Neural cell (in vitro differentiated cells): ENCODE measurements around the gene TXNL4A. TPM values are rescaled to one million over a fixed set of nuclear protein-coding genes. Genes with fewer than 3 reads are reported as not detected.

Experiments
- H2AFZ ChIP-seq: fragments of 200-600, 300-800 bp; sonication (generic), shearing (Covaris generic); 2 replicates; pipeline ENCODE4 v1.6.0; 2014; ENCODE audit warnings: low read depth, mild to moderate bottlenecking, antibody characterized with exemption, low read length, moderate library complexity
- H3F3A ChIP-seq: fragments of 200-600 bp; shearing (Covaris generic); 2 replicates; pipeline ENCODE4 v1.6.1; 2016; ENCODE audit warnings: mild to moderate bottlenecking, moderate library complexity, mixed read lengths, antibody characterized with exemption, low read length; ENCODE audit not compliant: insufficient read depth, poor library complexity, severe bottlenecking
- H3K27ac ChIP-seq: fragments of 200-600, 300-800 bp; sonication (generic), shearing (Covaris generic); 2 replicates; pipeline ENCODE4 v1.5.1; 2014; ENCODE audit warnings: mild to moderate bottlenecking, low read length, moderate library complexity
- H3K27me3 ChIP-seq: fragments of 300-800, 200-600 bp; sonication (generic), shearing (Covaris generic); 2 replicates; pipeline ENCODE4 v1.6.0; 2014; ENCODE audit warnings: mild to moderate bottlenecking, low read depth, low read length, moderate library complexity; ENCODE audit not compliant: insufficient read depth
- H3K36me3 ChIP-seq: fragments of 300-800, 200-600 bp; sonication (generic), shearing (Covaris generic); 2 replicates; pipeline ENCODE4 v1.5.1; 2014; ENCODE audit warnings: mild to moderate bottlenecking, antibody characterized with exemption, low read length, moderate library complexity; ENCODE audit not compliant: insufficient read depth
- H3K4me2 ChIP-seq: fragments of 300-800, 200-600 bp; sonication (generic), shearing (Covaris generic); 2 replicates; pipeline ENCODE4 v1.6.0; 2014; ENCODE audit warnings: mild to moderate bottlenecking, low read length
- H3K4me3 ChIP-seq: fragments of 300-800, 200-600 bp; sonication (generic), shearing (Covaris generic); 2 replicates; pipeline ENCODE4 v1.5.1; 2014; ENCODE audit warnings: mild to moderate bottlenecking, low read length, moderate library complexity
- H3K79me2 ChIP-seq: fragments of 200-600 bp; shearing (Covaris generic); replicated peaks from 2 replicates; pipeline ENCODE4 v1.6.0; 2014; ENCODE audit warnings: mild to moderate bottlenecking, low read length, moderate library complexity; ENCODE audit not compliant: insufficient read depth
- H3K9ac ChIP-seq: fragments of 300-800, 200-600 bp; sonication (generic), shearing (Covaris generic); 2 replicates; pipeline ENCODE4 v1.6.1; 2016; ENCODE audit warnings: mild to moderate bottlenecking, low read length, mixed read lengths
- H3K9me2 ChIP-seq: fragments of 200-600 bp; shearing (Covaris generic); 2 replicates; pipeline ENCODE4 v1.6.1; 2016; ENCODE audit warnings: mild to moderate bottlenecking, low read length, mixed read lengths; ENCODE audit not compliant: insufficient read depth
- H3K9me3 ChIP-seq: fragments of 200-600, 300-800 bp; sonication (generic), shearing (Covaris generic); 2 replicates; pipeline ENCODE4 v1.6.1; 2016; ENCODE audit warnings: mild to moderate bottlenecking, mixed run types, low read length, moderate library complexity, mixed read lengths
- H4K20me1 ChIP-seq: fragments of 200-600 bp; shearing (Covaris generic); 2 replicates; pipeline ENCODE4 v1.6.1; 2016; ENCODE audit warnings: mild to moderate bottlenecking, mixed run types; ENCODE audit not compliant: insufficient read depth
- CTCF ChIP-seq: fragments of 450-650 bp; IDR thresholded peaks from 2 replicates; pipeline ENCODE4 v1.5.1; 2014; ENCODE audit warnings: antibody characterized with exemption, mild to moderate bottlenecking, moderate library complexity; ENCODE audit not compliant: poor library complexity, severe bottlenecking
- EP300 ChIP-seq: fragments of 450-650 bp; conservative IDR thresholded peaks from 2 replicates; pipeline ENCODE4 v1.6.1; 2014; ENCODE audit warnings: antibody characterized with exemption, mild to moderate bottlenecking, moderate library complexity; ENCODE audit not compliant: poor library complexity, severe bottlenecking
- EZH2 ChIP-seq: fragments of 200-600, 300-800 bp; shearing (Covaris generic), sonication (generic); IDR thresholded peaks from 2 replicates; pipeline ENCODE4 v1.6.1; 2014; ENCODE audit warnings: antibody characterized with exemption, low read length, borderline replicate concordance, mild to moderate bottlenecking; ENCODE audit not compliant: insufficient read depth, poor library complexity, severe bottlenecking
- MXI1 ChIP-seq: fragments of 450-650 bp; conservative IDR thresholded peaks from 2 replicates; pipeline ENCODE4 v1.6.1; 2014; ENCODE audit warnings: antibody characterized with exemption, mild to moderate bottlenecking; ENCODE audit not compliant: poor library complexity, severe bottlenecking
- POLR2AphosphoS5 ChIP-seq: IDR thresholded peaks from 2 replicates; pipeline ENCODE4 v1.6.1; 2012
- RAD21 ChIP-seq: fragments of 450-650 bp; conservative IDR thresholded peaks from 2 replicates; pipeline ENCODE4 v1.6.1; 2014; ENCODE audit warnings: antibody characterized with exemption, mild to moderate bottlenecking, moderate library complexity
- REST ChIP-seq: IDR thresholded peaks from 2 replicates; pipeline ENCODE4 v1.6.1; 2012; ENCODE audit warnings: borderline replicate concordance
- SMC3 ChIP-seq: fragments of 450-650 bp; conservative IDR thresholded peaks from 2 replicates; pipeline ENCODE4 v1.6.1; 2014; ENCODE audit warnings: antibody characterized with exemption, mild to moderate bottlenecking, moderate library complexity; ENCODE audit not compliant: poor library complexity
- TAF1 ChIP-seq: IDR thresholded peaks from 2 replicates; pipeline ENCODE4 v1.6.1; 2012; ENCODE audit warnings: low read depth
- polyA plus RNA-seq: library from polyadenylated mRNA; depleted of rRNA; stranded (reverse); fragments of >200 nt; gene quantifications from 2 replicates; pipeline ENCODE4 v1.2.3, GENCODE V29; 2014

The TXNL4A gene
- polyA plus RNA-seq, 1 donor from 2014 or later, result 163 TPM

- Histone ChIP-seq H3K27me3 (no peaks in the 10 kb centered on the region), H3K27ac (no peak overlapping the region), H4K20me1 (no peaks in the 10 kb centered on the region), H3K9ac (no peak overlapping the region), H3K9me3 (peaks cover 17% of the 10 kb centered on the region), H3K79me2 (peaks cover 15% of the 10 kb centered on the region), H3K9me2 (no peaks in the 10 kb centered on the region), H3K36me3 (peaks cover 22% of the 10 kb centered on the region), H3F3A (no peaks in the 10 kb centered on the region), H3K4me3 (no peak overlapping the region), H2AFZ (no peak overlapping the region), H3K4me2 (no peak overlapping the region)
- no peak for TF ChIP-seq EZH2
- no peak for TF ChIP-seq REST
- TF ChIP-seq TAF1, result no peak
- TF ChIP-seq SMC3, result no peak
- no peak for TF ChIP-seq CTCF
- TF ChIP-seq EP300, result no peak
- TF ChIP-seq RAD21, result no peak
- TF ChIP-seq MXI1, result no peak
- no peak for TF ChIP-seq POLR2AphosphoS5
Observed at GRCh38 chr18:79940126-79940813, 48.1 kb downstream of the TXNL4A start.

- Histone ChIP-seq H3K9ac (no peak overlapping the region), H3K27ac (no peak overlapping the region), H3K9me3 (peaks cover 21% of the 10 kb centered on the region), H3K79me2 (peaks cover 12% of the 10 kb centered on the region), H3K27me3 (no peaks in the 10 kb centered on the region), H3K36me3 (peaks cover 28% of the 10 kb centered on the region), H3K9me2 (no peaks in the 10 kb centered on the region), H3K4me2 (no peak overlapping the region), H3F3A (no peaks in the 10 kb centered on the region), H3K4me3 (no peak overlapping the region), H2AFZ (no peak overlapping the region), H4K20me1 (no peaks in the 10 kb centered on the region)
- no peak for TF ChIP-seq MXI1
- TF ChIP-seq SMC3, result no peak
- TF ChIP-seq EZH2, result no peak
- TF ChIP-seq CTCF, result no peak
- TF ChIP-seq REST, result no peak
- TF ChIP-seq TAF1, result no peak
- TF ChIP-seq POLR2AphosphoS5, result no peak
- TF ChIP-seq RAD21, result no peak
- no peak for TF ChIP-seq EP300
Observed at GRCh38 chr18:79939096-79939495, 49.3 kb downstream of the TXNL4A start.
